HepG2 (cell line): ENCODE results near the gene LYRM4. TPM values are rescaled to one million over a fixed set of nuclear protein-coding genes. Genes with fewer than 3 reads are reported as not detected.

ENCODE experiments used
- ATAC-seq: fragments of 200-7000 bp; cut with Tn5 transposase; 3 replicates; pipeline ENCODE4 v1.9.1; 2020; ENCODE audit warnings: mild to moderate bottlenecking, moderate library complexity
- BruUV-seq: library from RNA; stranded (reverse); fragments of 400-500 nt; replicated peaks from 2 replicates; lab custom pipeline; 2021; lab: Mats Ljungman, UMichigan
- CTCF ChIA-PET: fragments of 300-600 bp; formaldehyde crosslinking; extraction: SDS; loops from one replicate; lab custom pipeline; 2021; ENCODE audit warnings: low total read pairs, inconsistent platforms, low intra/inter-chr PET ratio; lab: Yijun Ruan, JAX
- POLR2A ChIA-PET: fragments of 350-600 bp; sonication (Branson Sonifier 250); formaldehyde crosslinking; loops from one replicate; lab custom pipeline; 2020; ENCODE audit warnings: antibody characterized with exemption, inconsistent platforms; lab: Yijun Ruan, JAX
- DNase-seq: peaks from one replicate; pipeline ENCODE4 v3.0.0-alpha.2; 2015; ENCODE audit warnings: low spot score
- FAIRE-seq: peaks from 3 replicates; lab custom pipeline; 2011; peaks lifted over from hg19 to GRCh38; lab: Jason Lieb, UNC
- H2AFZ ChIP-seq: one replicate; pipeline ENCODE4 v1.6.1; 2011; ENCODE audit warnings: low read length, inconsistent platforms
- H3K27ac ChIP-seq: fragments of 300-600 bp; 3 replicates; pipeline ENCODE4 v1.8.0; 2011; ENCODE audit warnings: mixed run types, mild to moderate bottlenecking, mixed read lengths, low read length, inconsistent platforms; ENCODE audit not compliant: insufficient read depth; ENCODE audit errors: extremely low read length
- H3K27me3 ChIP-seq, 2 experiments: fragments of 200-600 bp in 1 of 2; 2 replicates in 1 of 2; 3 replicates in 1 of 2; pipeline versions ENCODE4 v1.6.0 to v1.8.0; 2011; ENCODE audit warnings: low read length in 2 of 2, mild to moderate bottlenecking in 2 of 2, moderate library complexity in 2 of 2, inconsistent platforms in 1 of 2; ENCODE audit not compliant: insufficient read depth in 2 of 2, control insufficient read depth in 1 of 2
- H3K36me3 ChIP-seq, 2 experiments: fragments of 200-600 bp in 1 of 2; replicated peaks in 1 of 2; 2 replicates in 1 of 2; 3 replicates in 1 of 2; pipeline versions ENCODE4 v1.5.1 to v1.8.0; 2011; ENCODE audit warnings: low read length in 2 of 2, inconsistent platforms in 1 of 2; ENCODE audit not compliant: insufficient read depth in 2 of 2, control insufficient read depth in 1 of 2
- H3K4me1 ChIP-seq: 2 replicates; pipeline ENCODE4 v1.5.1; 2012; ENCODE audit warnings: low read length, inconsistent platforms; ENCODE audit not compliant: insufficient read depth
- H3K4me2 ChIP-seq: 2 replicates; pipeline ENCODE4 v1.6.0; 2011; ENCODE audit warnings: low read depth, low read length, inconsistent platforms
- H3K4me3 ChIP-seq, 3 experiments: fragments of 200-600 bp in 1 of 3; sonication (generic), shearing (Covaris generic) in 1 of 3; replicated peaks in 1 of 3; 2 replicates each; pipeline ENCODE4 v1.5.1; 2011 to 2016; ENCODE audit warnings: low read length in 3 of 3, inconsistent platforms in 2 of 3, low read depth in 2 of 3, mild to moderate bottlenecking in 2 of 3, control low read depth in 1 of 3, mixed read lengths in 1 of 3; ENCODE audit not compliant: insufficient read depth in 1 of 3
- H3K79me2 ChIP-seq: one replicate; pipeline ENCODE4 v1.6.1; 2011; ENCODE audit warnings: low read length, inconsistent platforms; ENCODE audit not compliant: insufficient read depth
- H3K9ac ChIP-seq: 2 replicates; pipeline ENCODE4 v1.6.0; 2011; ENCODE audit warnings: mild to moderate bottlenecking, low read depth, low read length, inconsistent platforms; ENCODE audit not compliant: insufficient read depth
- H3K9me3 ChIP-seq: 2 replicates; pipeline ENCODE4 v1.5.1; 2012; ENCODE audit warnings: mild to moderate bottlenecking, low read length
- H4K20me1 ChIP-seq: 2 replicates; pipeline ENCODE4 v1.6.0; 2011; ENCODE audit warnings: inconsistent platforms, mild to moderate bottlenecking, low read length, moderate library complexity; ENCODE audit not compliant: insufficient read depth
- ATF4 ChIP-seq, 2 experiments: fragments of 450-650 bp in 1 of 2; sonication (generic) in 1 of 2; formaldehyde crosslinking; IDR thresholded peaks; 2 replicates each; pipeline versions ENCODE4 v1.5.0 to v1.8.0; 2020 to 2022; ENCODE audit warnings: mild to moderate bottlenecking in 1 of 2, missing genetic modification reagents in 1 of 2
- GMEB1 ChIP-seq: sonication (generic); formaldehyde crosslinking; IDR thresholded peaks from 2 replicates; pipeline ENCODE4 v1.5.1; 2020; ENCODE audit warnings: missing genetic modification reagents, mild to moderate bottlenecking, borderline replicate concordance
- MAFF ChIP-seq: IDR thresholded peaks from 2 replicates; pipeline ENCODE4 v1.6.1; 2011; ENCODE audit warnings: low read depth, low read length, improper control_type of control experiment
- MAFK ChIP-seq, 2 experiments: IDR thresholded peaks in 1 of 2; conservative IDR thresholded peaks in 1 of 2; 2 replicates each; pipeline ENCODE4 v1.6.1; 2011; ENCODE audit warnings: improper control_type of control experiment in 2 of 2, low read length in 2 of 2
- UBTF ChIP-seq: sonication (generic); formaldehyde crosslinking; IDR thresholded peaks from 2 replicates; pipeline ENCODE4 v1.4.0; 2020; ENCODE audit warnings: mild to moderate bottlenecking, missing genetic modification reagents
- WGBS: methylation state at CpG from one replicate; pipeline ENCODE4 v1.1.6; 2017; ENCODE audit warnings: low lambda C conversion rate; 5-methylcytosine and 5-hydroxymethylcytosine counted together
- in situ Hi-C: cut with HindIII; loops from 2 replicates; pipeline ENCODE4 v1.10.0; 2017; ENCODE audit warnings: low pct_unique_long_range_greater_than_20kb; ENCODE audit not compliant: extremely low pct_ligation_motif_present
- intact Hi-C: fragments of 100-400 bp; cut with micrococcal nuclease; formaldehyde crosslinking; loops from one replicate; pipeline ENCODE4 v1.10.0; 2022; ENCODE audit not compliant: unreplicated experiment
- polyA plus RNA-seq, 8 experiments: library from polyadenylated mRNA; depleted of rRNA in 3 of 8; stranded (reverse) in 7 of 8; unstranded in 1 of 8; fragments of >200 nt; fragmentation: Illumina TruSeq in 4 of 8; extraction: Trizol in 4 of 8; gene quantifications; 2 replicates each; pipeline versions ENCODE4 v1.2.1 to v1.2.3, GENCODE V29; 2011 to 2016; ENCODE audit warnings: low read depth in 4 of 8, missing spikeins in 1 of 8, mixed read lengths in 1 of 8; ENCODE audit not compliant: insufficient read depth in 1 of 8
- total RNA-seq, 5 experiments: library from RNA; depleted of rRNA; stranded (reverse); fragments of >200 nt; fragmentation: Illumina TruSeq; extraction: Trizol; gene quantifications; 2 replicates each; pipeline ENCODE4 v1.2.3, GENCODE V29; 2016; ENCODE audit warnings: low read depth in 1 of 5

Gene LYRM4
- total and polyA plus RNA-seq, 2 of the 13 experiments (the other 11 are each of a cell fraction or from before 2014, with no cell fraction given): 64.6 to 67.5 TPM

GRCh38 chr6:5105146-5105545 lies 155.6 kb downstream of the LYRM4 start (continued):
- TF ChIP-seq ATF4 (CRISPR knock-in tag; IDR thresholded peaks at IDR 0.05): no peak

GRCh38 chr6:5104667-5105066 lies 156.1 kb downstream of the LYRM4 start:
- no TSS peak for BruUV-seq
- FAIRE-seq (no peak), DNase-seq (no peak)

More at GRCh38 chr6:5104667-5105066, 156.1 kb downstream of the LYRM4 start:
- 91% methylated on average over 6 of the region's 6 CpGs for WGBS
- Histone ChIP-seq H3K9ac (no peak overlapping the region), H3K4me3 (no peak overlapping the region), H4K20me1 (no peaks in the 10 kb centered on the region), H3K27ac (no peak overlapping the region), H3K36me3 (peaks cover 2 to 8% of the 10 kb centered on the region in 2 experiments; a peak in 3 of 5 replicates), H2AFZ (no peak overlapping the region), H3K4me1 (no peaks in the 10 kb centered on the region), H3K9me3 (no peaks in the 10 kb centered on the region), H3K4me2 (no peak overlapping the region), H3K79me2 (no peaks in the 10 kb centered on the region), H3K27me3 (no peaks in the 10 kb centered on the region)
- in situ Hi-C loops (no loop called here), intact Hi-C loops (no loop called here)
- no peak for ATAC-seq
- POLR2A ChIA-PET: interaction anchor here (1.1 kb wide), 2 partner anchors 9 to 11 kb away, joined by 3 read pairs; no protein-coding TSS in a partner anchor
- CTCF ChIA-PET: no interaction called here
- no peak for TF ChIP-seq UBTF
- peak; percentile 98 for TF ChIP-seq MAFF
- peak; percentile 98 for TF ChIP-seq MAFK (conservative IDR thresholded peaks at IDR 0.05 in 1 of 2, IDR thresholded peaks at IDR 0.05 in 1 of 2; ENCODE audit: low read length in 2 of 2)
- no peak for TF ChIP-seq GMEB1 (CRISPR knock-in tag)
